GM12878 (cell line): ENCODE data around the gene NGFR. TPM values are rescaled to one million over a fixed set of nuclear protein-coding genes. Genes with fewer than 3 reads are reported as not detected.

Experiments
- ATAC-seq: fragments of 200-7000 bp; cut with Tn5 transposase; 3 replicates; pipeline ENCODE4 v1.9.1; 2020; ENCODE audit warnings: mild to moderate bottlenecking, moderate library complexity
- BruUV-seq: library from RNA; stranded (reverse); fragments of 400-500 nt; replicated peaks from 2 replicates; lab custom pipeline; 2021; lab: Mats Ljungman, UMichigan
- CTCF ChIA-PET: fragments of 300-600 bp; sonication (Branson Sonifier 250); formaldehyde crosslinking; extraction: SDS; loops from one replicate; lab custom pipeline; 2021; ENCODE audit warnings: inconsistent platforms; lab: Yijun Ruan, JAX
- POLR2A ChIA-PET: fragments of 350-600 bp; formaldehyde crosslinking; extraction: SDS; loops from one replicate; lab custom pipeline; 2021; ENCODE audit warnings: inconsistent platforms; lab: Charles Lee
- RAD21 ChIA-PET: fragments of 300-600 bp; sonication (Branson Sonifier 250); formaldehyde crosslinking; loops from one replicate; lab custom pipeline; 2023; ENCODE audit warnings: antibody characterized with exemption; ENCODE audit not compliant: unreplicated experiment; lab: Charles Lee
- SMC1A ChIA-PET: fragments of 300-600 bp; sonication (Branson Sonifier 250); formaldehyde crosslinking; loops from one replicate; lab custom pipeline; 2023; ENCODE audit not compliant: unreplicated experiment, uncharacterized antibody; lab: Charles Lee
- DNase-seq: peaks from one replicate; pipeline ENCODE4 v3.0.0-alpha.2; 2011; ENCODE audit warnings: low read depth, low spot score
- FAIRE-seq: peaks from 3 replicates; lab custom pipeline; 2011; peaks lifted over from hg19 to GRCh38; lab: Jason Lieb, UNC
- H2AFZ ChIP-seq: 2 replicates; pipeline ENCODE4 v1.6.0; 2011; ENCODE audit warnings: low read depth, low read length, control low read depth; ENCODE audit not compliant: control insufficient read depth
- H3K27ac ChIP-seq: 2 replicates; pipeline ENCODE4 v1.5.1; 2011; ENCODE audit warnings: control low read depth; ENCODE audit not compliant: control insufficient read depth, insufficient read depth
- H3K27me3 ChIP-seq, 2 experiments: replicated peaks in 1 of 2; 2 replicates each; pipeline versions ENCODE4 v1.6.0 to v1.6.1; 2011; ENCODE audit warnings: low read length in 1 of 2; ENCODE audit not compliant: control insufficient read depth in 2 of 2, insufficient read depth in 2 of 2
- H3K36me3 ChIP-seq, 2 experiments: 2 replicates each; pipeline ENCODE4 v1.5.1; 2011; ENCODE audit warnings: low read length in 1 of 2; ENCODE audit not compliant: control insufficient read depth in 2 of 2, insufficient read depth in 2 of 2
- H3K4me1 ChIP-seq: 2 replicates; pipeline ENCODE4 v1.6.1; 2011; ENCODE audit warnings: mild to moderate bottlenecking, low read length, moderate library complexity, mixed read lengths; ENCODE audit not compliant: control insufficient read depth, insufficient read depth
- H3K4me2 ChIP-seq: 2 replicates; pipeline ENCODE4 v1.6.0; 2011; ENCODE audit warnings: control low read depth; ENCODE audit not compliant: control insufficient read depth, insufficient read depth
- H3K4me3 ChIP-seq: fragments of 200-600 bp; sonication (generic); 2 replicates; pipeline ENCODE4 v1.5.1; 2016
- H3K79me2 ChIP-seq: 2 replicates; pipeline ENCODE4 v1.6.0; 2011; ENCODE audit warnings: low read length; ENCODE audit not compliant: control insufficient read depth, insufficient read depth
- H3K9ac ChIP-seq: 2 replicates; pipeline ENCODE4 v1.8.0; 2011; ENCODE audit warnings: low read length, control low read depth, mixed read lengths; ENCODE audit not compliant: control insufficient read depth, insufficient read depth
- H3K9me3 ChIP-seq: replicated peaks from 3 replicates; pipeline ENCODE4 v1.5.1; 2011; ENCODE audit warnings: mild to moderate bottlenecking, low read length; ENCODE audit not compliant: control insufficient read depth, insufficient read depth
- H4K20me1 ChIP-seq: 2 replicates; pipeline ENCODE4 v1.6.0; 2011; ENCODE audit not compliant: control insufficient read depth, insufficient read depth
- SRF ChIP-seq, 2 experiments: IDR thresholded peaks; 2 replicates each; pipeline ENCODE4 v1.6.1; 2011; ENCODE audit warnings: low read depth in 2 of 2, low read length in 2 of 2, mild to moderate bottlenecking in 1 of 2, moderate library complexity in 1 of 2
- WGBS: methylation state at CpG from one replicate; pipeline ENCODE4 v1.1.6; 2016; ENCODE audit warnings: low lambda C conversion rate; ENCODE audit not compliant: insufficient replicate concordance, insufficient coverage; ENCODE audit errors: missing lambda C conversion rate; 5-methylcytosine and 5-hydroxymethylcytosine counted together
- in situ Hi-C: fragments of 300-500 bp; cut with MboI; formaldehyde crosslinking; loops from 9 replicates; pipeline ENCODE4 v1.14.3; 2018; ENCODE audit warnings: mixed read lengths
- intact Hi-C: fragments of 100-400 bp; cut with micrococcal nuclease; formaldehyde crosslinking; loops from one replicate; pipeline ENCODE4 v1.14.2; 2022; ENCODE audit not compliant: unreplicated experiment
- polyA plus RNA-seq, 11 experiments: library from polyadenylated mRNA; depleted of rRNA in 4 of 11; unstranded in 6 of 11; stranded (reverse) in 5 of 11; fragments of >200 nt; fragmentation: Nextera tagmentation in 4 of 11; fragmentation: Illumina TruSeq in 1 of 11; extraction: Ambion mirVana in 4 of 11; extraction: Trizol in 1 of 11; gene quantifications; 1 replicate in 1 of 11; 2 replicates in 10 of 11; pipeline versions ENCODE4 v1.2.1 to v1.2.3, GENCODE V29; 2011 to 2016; ENCODE audit warnings: inconsistent platforms in 2 of 11, missing spikeins in 2 of 11, low read depth in 1 of 11
- total RNA-seq, 4 experiments: library from RNA; depleted of rRNA in 3 of 4; stranded (reverse); fragments of >200 nt in 3 of 4; fragmentation: Illumina TruSeq in 1 of 4; extraction: Trizol in 1 of 4; gene quantifications; 2 replicates each; pipeline versions ENCODE4 v1.2.1 to v1.2.3, GENCODE V29; 2013 to 2021
- TF ChIP-seq, protein P1 (sequence below): fragments of 450-650 bp; IDR thresholded peaks from 2 replicates; pipeline ENCODE4 v1.6.1; 2016; ENCODE audit warnings: mild to moderate bottlenecking, moderate library complexity, borderline replicate concordance
- TF ChIP-seq, protein P2 (sequence below): IDR thresholded peaks from 2 replicates; pipeline ENCODE4 v1.6.1; 2011; ENCODE audit warnings: borderline replicate concordance, low read depth, mild to moderate bottlenecking, moderate library complexity, low read length; ENCODE audit not compliant: insufficient read depth, poor library complexity, severe bottlenecking

NGFR gene
- total and polyA plus RNA-seq, 10 of the 15 experiments (the other 5 are each of a cell fraction or from before 2014, with no cell fraction given) = 0.05 to 0.28 (median 0.08) TPM; not detected in 1

DNA sequence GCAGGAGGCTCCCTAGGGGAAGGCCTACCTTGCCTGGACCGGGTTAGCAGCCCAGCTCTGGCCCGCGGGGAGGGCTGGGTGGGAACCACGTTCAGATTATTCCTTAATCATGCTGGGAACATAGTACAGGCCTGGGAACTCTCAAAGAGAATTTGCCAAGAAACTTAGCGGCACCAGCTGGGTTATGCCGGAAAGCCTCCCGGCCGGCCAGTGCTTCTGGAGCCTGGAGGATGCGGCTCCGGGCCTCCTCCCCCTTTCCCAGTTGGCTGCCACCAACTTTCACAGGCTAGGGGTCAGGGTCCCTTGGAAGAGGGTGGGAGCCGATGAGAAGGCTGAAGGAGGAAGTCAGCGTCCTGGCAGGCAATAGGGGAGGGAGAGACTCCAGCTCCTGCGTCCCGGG is 10.8 kb downstream of the NGFR start (continued):
- TF ChIP-seq, protein P1, sequence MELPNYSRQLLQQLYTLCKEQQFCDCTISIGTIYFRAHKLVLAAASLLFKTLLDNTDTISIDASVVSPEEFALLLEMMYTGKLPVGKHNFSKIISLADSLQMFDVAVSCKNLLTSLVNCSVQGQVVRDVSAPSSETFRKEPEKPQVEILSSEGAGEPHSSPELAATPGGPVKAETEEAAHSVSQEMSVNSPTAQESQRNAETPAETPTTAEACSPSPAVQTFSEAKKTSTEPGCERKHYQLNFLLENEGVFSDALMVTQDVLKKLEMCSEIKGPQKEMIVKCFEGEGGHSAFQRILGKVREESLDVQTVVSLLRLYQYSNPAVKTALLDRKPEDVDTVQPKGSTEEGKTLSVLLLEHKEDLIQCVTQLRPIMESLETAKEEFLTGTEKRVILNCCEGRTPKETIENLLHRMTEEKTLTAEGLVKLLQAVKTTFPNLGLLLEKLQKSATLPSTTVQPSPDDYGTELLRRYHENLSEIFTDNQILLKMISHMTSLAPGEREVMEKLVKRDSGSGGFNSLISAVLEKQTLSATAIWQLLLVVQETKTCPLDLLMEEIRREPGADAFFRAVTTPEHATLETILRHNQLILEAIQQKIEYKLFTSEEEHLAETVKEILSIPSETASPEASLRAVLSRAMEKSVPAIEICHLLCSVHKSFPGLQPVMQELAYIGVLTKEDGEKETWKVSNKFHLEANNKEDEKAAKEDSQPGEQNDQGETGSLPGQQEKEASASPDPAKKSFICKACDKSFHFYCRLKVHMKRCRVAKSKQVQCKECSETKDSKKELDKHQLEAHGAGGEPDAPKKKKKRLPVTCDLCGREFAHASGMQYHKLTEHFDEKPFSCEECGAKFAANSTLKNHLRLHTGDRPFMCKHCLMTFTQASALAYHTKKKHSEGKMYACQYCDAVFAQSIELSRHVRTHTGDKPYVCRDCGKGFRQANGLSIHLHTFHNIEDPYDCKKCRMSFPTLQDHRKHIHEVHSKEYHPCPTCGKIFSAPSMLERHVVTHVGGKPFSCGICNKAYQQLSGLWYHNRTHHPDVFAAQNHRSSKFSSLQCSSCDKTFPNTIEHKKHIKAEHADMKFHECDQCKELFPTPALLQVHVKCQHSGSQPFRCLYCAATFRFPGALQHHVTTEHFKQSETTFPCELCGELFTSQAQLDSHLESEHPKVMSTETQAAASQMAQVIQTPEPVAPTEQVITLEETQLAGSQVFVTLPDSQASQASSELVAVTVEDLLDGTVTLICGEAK = no peak

DNA sequence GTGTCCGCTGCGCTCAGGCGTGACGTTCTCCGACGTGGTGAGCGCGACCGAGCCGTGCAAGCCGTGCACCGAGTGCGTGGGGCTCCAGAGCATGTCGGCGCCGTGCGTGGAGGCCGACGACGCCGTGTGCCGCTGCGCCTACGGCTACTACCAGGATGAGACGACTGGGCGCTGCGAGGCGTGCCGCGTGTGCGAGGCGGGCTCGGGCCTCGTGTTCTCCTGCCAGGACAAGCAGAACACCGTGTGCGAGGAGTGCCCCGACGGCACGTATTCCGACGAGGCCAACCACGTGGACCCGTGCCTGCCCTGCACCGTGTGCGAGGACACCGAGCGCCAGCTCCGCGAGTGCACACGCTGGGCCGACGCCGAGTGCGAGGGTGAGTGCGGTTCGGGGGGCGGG is 11.2 kb downstream of the NGFR start:
- RAD21 ChIA-PET = no interaction called here
- Histone ChIP-seq H3K36me3 (no peaks in the 10 kb centered on the region), H3K79me2 (no peaks in the 10 kb centered on the region), H4K20me1 (no peaks in the 10 kb centered on the region), H3K9me3 (no peaks in the 10 kb centered on the region), H3K4me2 (no peak overlapping the region), H3K27me3 (no peaks in the 10 kb centered on the region; a peak in 2 of 4 replicates), H3K27ac (no peak overlapping the region), H3K4me1 (no peaks in the 10 kb centered on the region), H3K9ac (no peak overlapping the region), H2AFZ (no peak overlapping the region), H3K4me3 (no peak overlapping the region)
- FAIRE-seq (no peak), ATAC-seq (no peak), DNase-seq (no peak)
- CTCF ChIA-PET = no interaction called here
- 81% methylated on average over 45 of the region's 57 CpGs for WGBS
- SMC1A ChIA-PET = no interaction called here
- TF ChIP-seq, protein P2, sequence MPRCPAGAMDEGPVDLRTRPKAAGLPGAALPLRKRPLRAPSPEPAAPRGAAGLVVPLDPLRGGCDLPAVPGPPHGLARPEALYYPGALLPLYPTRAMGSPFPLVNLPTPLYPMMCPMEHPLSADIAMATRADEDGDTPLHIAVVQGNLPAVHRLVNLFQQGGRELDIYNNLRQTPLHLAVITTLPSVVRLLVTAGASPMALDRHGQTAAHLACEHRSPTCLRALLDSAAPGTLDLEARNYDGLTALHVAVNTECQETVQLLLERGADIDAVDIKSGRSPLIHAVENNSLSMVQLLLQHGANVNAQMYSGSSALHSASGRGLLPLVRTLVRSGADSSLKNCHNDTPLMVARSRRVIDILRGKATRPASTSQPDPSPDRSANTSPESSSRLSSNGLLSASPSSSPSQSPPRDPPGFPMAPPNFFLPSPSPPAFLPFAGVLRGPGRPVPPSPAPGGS = peak; percentile 82
- no peak for TF ChIP-seq SRF (IDR thresholded peaks at IDR 0.05; ENCODE audit: low read depth in 2 of 2, low read length in 2 of 2)
- POLR2A ChIA-PET = no interaction called here
- no TSS peak for BruUV-seq
- in situ Hi-C loops (no loop called here), intact Hi-C loops (no loop called here)
